Pancreas (tissue), 10 donors: ENCODE results near the gene ZNF438. TPM values are rescaled to one million over a fixed set of nuclear protein-coding genes. Genes with fewer than 3 reads are reported as not detected.
"Not testable (repeated sequence)": the region's sequence is repeated elsewhere in the genome, so short reads cannot be mapped to it uniquely, and the experiment has no call there.

ENCODE experiments used
- ATAC-seq, 4 donors: fragments of 200-7000 bp; cut with Tn5 transposase; one replicate each; pipeline versions ENCODE4 v1.8.0 to v1.9.1; 2020; ENCODE audit warnings: mild to moderate bottlenecking in 4 of 4, moderate library complexity in 4 of 4
- DNase-seq, 6 donors: peaks; one replicate each; pipeline ENCODE4 v3.0.0-alpha.2; 2020
- FAIRE-seq: peaks from 2 replicates; lab custom pipeline; 2012; peaks lifted over from hg19 to GRCh38; lab: Jason Lieb, UNC
- H3K27ac ChIP-seq, 4 donors: fragments of 200-600 bp; sonication (generic); 1 replicate in 3 of 4; 2 replicates in 1 of 4; pipeline versions ENCODE4 v1.5.0 to v1.8.0; 2020
- H3K27me3 ChIP-seq, 4 donors: fragments of 200-600 bp; one replicate each; pipeline ENCODE4 v1.8.0; 2021
- H3K36me3 ChIP-seq, 3 donors: fragments of 200-600 bp; sonication (generic) in 1 of 3; one replicate each; pipeline versions ENCODE4 v1.5.0 to v1.8.0; 2020 to 2021
- H3K4me1 ChIP-seq, 3 donors: fragments of 200-600 bp; one replicate each; pipeline ENCODE4 v1.8.0; 2021
- H3K4me3 ChIP-seq, 4 donors: fragments of 200-600 bp; sonication (generic) in 2 of 4; one replicate each; pipeline versions ENCODE4 v1.5.0 to v1.8.0; 2020 to 2021
- H3K9me3 ChIP-seq, 4 donors: fragments of 200-600 bp; one replicate each; pipeline ENCODE4 v1.8.0; 2021
- WGBS, 2 donors: extraction: QIAGEN DNeasy Blood & Tissue Kit; methylation state at CpG; one replicate each; pipeline ENCODE4 v1.1.7; 2013; 5-methylcytosine and 5-hydroxymethylcytosine counted together
- intact Hi-C, 3 donors: fragments of 100-400 bp; cut with DNase I; formaldehyde crosslinking; loops; one replicate each; pipeline versions ENCODE4 v1.11.1 to v1.14.2; 2022
- polyA plus RNA-seq, 2 donors: library from polyadenylated mRNA; stranded (reverse); fragments of 200-250 nt; gene quantifications; one replicate each; pipeline ENCODE4 v1.2.3, GENCODE V29; 2013
- total RNA-seq, 6 donors: library from RNA; stranded (reverse); fragmentation: NEBNext Ultra II Directional in 4 of 6; extraction: Animal tissue kit (Norgen Biotek cat#: 25700) in 4 of 6; gene quantifications; one replicate each; pipeline versions ENCODE4 v1.2.1 to v1.2.4, GENCODE V29; 2021 to 2023
- TF ChIP-seq, protein P1 (sequence below), 4 donors: fragments of 200-600 bp; sonication (generic) in 3 of 4; IDR thresholded peaks; one replicate each; pipeline versions ENCODE4 v1.5.0 to v1.8.0; 2021; ENCODE audit warnings: antibody characterized with exemption in 4 of 4
- donor health status: healthy with polysubstance abuse.
- donor health status: DM: no; HTN: no; CAD: no; lungs with moderate emphysema.
- donor health status: DM: no; HTN: no; CAD: no.
- donor health status: control.
- donor health status: control.
- donor health status: Bipolar disorder and iron deficiency.
- donor health status: DM: yes; HTN: yes; CAD: no.
- donor health status: DM: no; HTN: no; CAD: no.
- donor health status: DM: no; HTN: no; CAD: no.
- donor health status: DM: yes; HTN: yes; CAD: no.

ZNF438 gene
- total and polyA plus RNA-seq, 8 donors: 1.5 to 4.8 (median 2.5) TPM

DNA sequence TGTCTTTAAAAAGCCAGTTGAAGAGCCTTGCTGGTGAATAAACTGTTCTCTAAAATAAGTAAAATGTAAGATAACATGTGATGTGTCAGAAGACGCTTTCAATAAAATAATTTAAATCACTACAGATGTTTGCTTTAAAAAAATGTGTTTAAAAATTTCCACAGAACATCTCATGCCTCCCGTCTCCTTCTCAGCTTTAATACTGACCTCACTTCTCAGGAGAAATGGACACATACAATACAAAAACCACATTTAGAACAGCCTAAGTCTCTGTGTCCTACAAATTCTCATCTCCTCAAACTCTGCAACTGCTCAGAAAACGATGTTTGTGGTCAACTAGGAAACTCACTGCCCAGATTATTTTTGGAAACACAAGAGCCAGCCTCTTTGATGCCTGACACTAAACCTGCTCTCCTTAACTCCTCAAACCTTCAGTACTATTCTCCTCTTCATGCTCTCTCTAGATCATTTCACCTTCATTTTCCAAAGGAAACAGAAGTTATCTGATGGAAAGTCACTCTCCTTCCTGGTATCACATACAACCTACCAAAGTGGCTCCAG, 120.3 kb downstream of the ZNF438 start:
- ATAC-seq (no peak), FAIRE-seq (no peak), DNase-seq (no peak)
- Histone ChIP-seq H3K27ac (no peak overlapping the region), H3K4me3 (no peak overlapping the region), H3K4me1 (no peaks in the 10 kb centered on the region), H3K9me3 (no peaks in the 10 kb centered on the region), H3K27me3 (no peaks in the 10 kb centered on the region), H3K36me3 (no peaks in the 10 kb centered on the region)
- intact Hi-C loops: no loop called here
- WGBS, 2 donors: 84 to 87% methylated on average over 3 of the region's 3 CpGs
- TF ChIP-seq, protein P1, sequence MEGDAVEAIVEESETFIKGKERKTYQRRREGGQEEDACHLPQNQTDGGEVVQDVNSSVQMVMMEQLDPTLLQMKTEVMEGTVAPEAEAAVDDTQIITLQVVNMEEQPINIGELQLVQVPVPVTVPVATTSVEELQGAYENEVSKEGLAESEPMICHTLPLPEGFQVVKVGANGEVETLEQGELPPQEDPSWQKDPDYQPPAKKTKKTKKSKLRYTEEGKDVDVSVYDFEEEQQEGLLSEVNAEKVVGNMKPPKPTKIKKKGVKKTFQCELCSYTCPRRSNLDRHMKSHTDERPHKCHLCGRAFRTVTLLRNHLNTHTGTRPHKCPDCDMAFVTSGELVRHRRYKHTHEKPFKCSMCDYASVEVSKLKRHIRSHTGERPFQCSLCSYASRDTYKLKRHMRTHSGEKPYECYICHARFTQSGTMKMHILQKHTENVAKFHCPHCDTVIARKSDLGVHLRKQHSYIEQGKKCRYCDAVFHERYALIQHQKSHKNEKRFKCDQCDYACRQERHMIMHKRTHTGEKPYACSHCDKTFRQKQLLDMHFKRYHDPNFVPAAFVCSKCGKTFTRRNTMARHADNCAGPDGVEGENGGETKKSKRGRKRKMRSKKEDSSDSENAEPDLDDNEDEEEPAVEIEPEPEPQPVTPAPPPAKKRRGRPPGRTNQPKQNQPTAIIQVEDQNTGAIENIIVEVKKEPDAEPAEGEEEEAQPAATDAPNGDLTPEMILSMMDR (IDR thresholded peaks at IDR 0.05): no peak

DNA sequence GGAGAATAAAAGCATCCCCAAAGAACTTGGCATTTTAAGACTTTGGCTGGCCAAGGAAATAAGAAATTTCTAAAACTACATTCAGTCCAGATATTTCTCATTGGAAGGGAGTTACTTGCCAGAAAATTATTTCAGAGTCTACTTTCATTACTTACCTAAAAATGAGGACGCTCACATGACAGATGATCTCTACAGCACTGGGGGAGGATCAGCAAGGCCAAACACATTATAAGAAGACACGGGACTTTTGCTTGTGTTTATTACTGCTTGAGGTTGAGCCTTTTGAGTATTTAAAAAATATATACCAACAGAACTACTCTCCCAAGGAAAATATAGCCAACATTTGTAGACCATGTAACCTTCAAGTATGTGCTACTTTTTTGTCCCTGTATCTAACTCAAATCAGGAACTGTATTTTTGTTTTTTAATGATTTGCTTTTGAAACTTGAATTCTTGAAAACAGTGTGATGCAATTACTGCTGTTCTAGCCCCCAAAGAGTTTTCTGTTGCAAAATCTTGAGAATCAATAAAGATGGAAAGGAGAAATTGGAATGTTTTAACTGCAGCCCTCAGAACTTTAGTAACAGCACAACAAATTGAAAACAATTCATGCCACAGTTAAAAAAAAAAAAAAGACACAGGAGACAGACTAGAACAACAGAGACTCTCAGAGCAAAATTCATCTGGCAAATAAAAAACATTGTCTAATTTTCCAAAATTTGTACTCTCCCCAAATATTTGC, 128.1 kb downstream of the ZNF438 start:
- intact Hi-C loops: no loop called here
- FAIRE-seq: no peak
- TF ChIP-seq, protein P1 (IDR thresholded peaks at IDR 0.05): no peak

GRCh38 chr10:30902621-30903396, 128.9 kb downstream of the ZNF438 start:
- TF ChIP-seq, protein P1 (IDR thresholded peaks at IDR 0.05): no peak
- no peaks in the 10 kb centered on the region for H3K9me3 ChIP-seq
- H3K4me3 ChIP-seq: no peak overlapping the region
- no peak overlapping the region for H3K27ac ChIP-seq
- H3K4me1 ChIP-seq: no peaks in the 10 kb centered on the region
- ATAC-seq (no peak), FAIRE-seq (no peak), DNase-seq (peak in 2 of 6 donors; percentile 39 to 52)
- peaks cover 0 to 4% (median 0%) of the 10 kb centered on the region in 3 donors for H3K36me3 ChIP-seq
- H3K27me3 ChIP-seq: no peaks in the 10 kb centered on the region
- WGBS, 2 donors: 97 to 98% methylated on average over 30 to 37 of the region's 37 CpGs
- intact Hi-C loops: no loop called here

More for the DNA sequence above, 128.1 kb downstream of the ZNF438 start:
- Histone ChIP-seq H3K9me3 (no peaks in the 10 kb centered on the region), H3K36me3 (peaks cover 0 to 4% (median 0%) of the 10 kb centered on the region in 3 donors), H3K27me3 (no peaks in the 10 kb centered on the region), H3K4me3 (no peak overlapping the region), H3K27ac (no peak overlapping the region), H3K4me1 (no peaks in the 10 kb centered on the region)
- ATAC-seq: no peak
- DNase-seq: no peak
- WGBS, 2 donors: 87 to 93% methylated on average over 2 of the region's 2 CpGs

GRCh38 chr10:30901487-30901886, 130.2 kb downstream of the ZNF438 start:
- H3K36me3 ChIP-seq, H3K9me3 ChIP-seq, H3K27ac ChIP-seq, intact Hi-C loops, H3K4me1 ChIP-seq, ATAC-seq, FAIRE-seq, H3K4me3 ChIP-seq, H3K27me3 ChIP-seq: not testable (repeated sequence)
- 98% methylated on average over 21 of the region's 21 CpGs for WGBS, 2 donors
- peak in 2 of 6 donors; percentile 20 to 38 for DNase-seq

- Histone ChIP-seq H3K9me3 (no peaks in the 10 kb centered on the region), H3K27ac (no peak overlapping the region), H3K4me1 (no peaks in the 10 kb centered on the region), H3K36me3 (peaks cover 0 to 4% (median 0%) of the 10 kb centered on the region in 3 donors), H3K27me3 (no peaks in the 10 kb centered on the region), H3K4me3 (no peak overlapping the region)
- FAIRE-seq (no peak), ATAC-seq (no peak), DNase-seq (no peak)
- TF ChIP-seq, protein P1 (IDR thresholded peaks at IDR 0.05): no peak
- intact Hi-C loops: no loop called here
- 75 to 93% methylated on average over 1 of the region's 1 CpG for WGBS, 2 donors
These were observed 132.7 kb downstream of the ZNF438 start for GRCh38 chr10:30898964-30899363.
